ENCODE results near the gene TMEM225.

DNA sequence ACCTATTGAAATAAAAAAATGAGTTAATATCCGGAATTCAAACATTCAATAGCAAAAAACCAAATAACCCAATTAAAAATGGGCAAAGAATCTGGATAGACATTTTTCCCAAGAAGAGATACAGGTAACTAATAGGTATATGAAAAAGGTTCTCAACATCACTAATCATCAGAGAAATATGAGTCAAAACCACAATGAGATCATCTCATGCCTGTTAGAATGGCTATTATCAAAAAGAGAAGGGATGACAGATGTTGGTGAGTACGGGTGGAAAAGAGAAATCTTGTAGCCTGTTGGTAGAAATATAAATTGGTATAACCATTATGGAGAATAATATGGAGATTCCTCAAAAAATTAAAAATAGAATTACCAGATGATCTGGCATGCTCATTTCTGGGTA, 52.4 kb downstream of the TMEM225 start:
- TF ChIP-seq, protein P1, sequence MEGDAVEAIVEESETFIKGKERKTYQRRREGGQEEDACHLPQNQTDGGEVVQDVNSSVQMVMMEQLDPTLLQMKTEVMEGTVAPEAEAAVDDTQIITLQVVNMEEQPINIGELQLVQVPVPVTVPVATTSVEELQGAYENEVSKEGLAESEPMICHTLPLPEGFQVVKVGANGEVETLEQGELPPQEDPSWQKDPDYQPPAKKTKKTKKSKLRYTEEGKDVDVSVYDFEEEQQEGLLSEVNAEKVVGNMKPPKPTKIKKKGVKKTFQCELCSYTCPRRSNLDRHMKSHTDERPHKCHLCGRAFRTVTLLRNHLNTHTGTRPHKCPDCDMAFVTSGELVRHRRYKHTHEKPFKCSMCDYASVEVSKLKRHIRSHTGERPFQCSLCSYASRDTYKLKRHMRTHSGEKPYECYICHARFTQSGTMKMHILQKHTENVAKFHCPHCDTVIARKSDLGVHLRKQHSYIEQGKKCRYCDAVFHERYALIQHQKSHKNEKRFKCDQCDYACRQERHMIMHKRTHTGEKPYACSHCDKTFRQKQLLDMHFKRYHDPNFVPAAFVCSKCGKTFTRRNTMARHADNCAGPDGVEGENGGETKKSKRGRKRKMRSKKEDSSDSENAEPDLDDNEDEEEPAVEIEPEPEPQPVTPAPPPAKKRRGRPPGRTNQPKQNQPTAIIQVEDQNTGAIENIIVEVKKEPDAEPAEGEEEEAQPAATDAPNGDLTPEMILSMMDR (IDR thresholded peaks at IDR 0.05): no peak
- no peak for TF ChIP-seq POLR2A (IDR thresholded peaks at IDR 0.05)

All from uterus (tissue), 2 donors.